GM12864 (cell line): Measurements from ENCODE around the gene OSBPL1A.

Source experiments
- DNase-seq: peaks from one replicate; pipeline ENCODE4 v3.0.0-alpha.2; 2011; ENCODE audit warnings: low read depth
- H3K4me3 ChIP-seq: 2 replicates; pipeline ENCODE4 v1.5.1; 2011; ENCODE audit warnings: mild to moderate bottlenecking, low read depth, low read length, control low read depth
- TF ChIP-seq, protein P1 (sequence below): IDR thresholded peaks from 2 replicates; pipeline ENCODE4 v1.5.1; 2011; ENCODE audit warnings: low read depth, mild to moderate bottlenecking, moderate library complexity, low read length, control low read depth, inconsistent platforms; ENCODE audit errors: missing control alignments

Gene OSBPL1A

GRCh38 chr18:24234330-24234729 lies 163.3 kb downstream of the OSBPL1A start:
- no peak for DNase-seq
- TF ChIP-seq, protein P1, sequence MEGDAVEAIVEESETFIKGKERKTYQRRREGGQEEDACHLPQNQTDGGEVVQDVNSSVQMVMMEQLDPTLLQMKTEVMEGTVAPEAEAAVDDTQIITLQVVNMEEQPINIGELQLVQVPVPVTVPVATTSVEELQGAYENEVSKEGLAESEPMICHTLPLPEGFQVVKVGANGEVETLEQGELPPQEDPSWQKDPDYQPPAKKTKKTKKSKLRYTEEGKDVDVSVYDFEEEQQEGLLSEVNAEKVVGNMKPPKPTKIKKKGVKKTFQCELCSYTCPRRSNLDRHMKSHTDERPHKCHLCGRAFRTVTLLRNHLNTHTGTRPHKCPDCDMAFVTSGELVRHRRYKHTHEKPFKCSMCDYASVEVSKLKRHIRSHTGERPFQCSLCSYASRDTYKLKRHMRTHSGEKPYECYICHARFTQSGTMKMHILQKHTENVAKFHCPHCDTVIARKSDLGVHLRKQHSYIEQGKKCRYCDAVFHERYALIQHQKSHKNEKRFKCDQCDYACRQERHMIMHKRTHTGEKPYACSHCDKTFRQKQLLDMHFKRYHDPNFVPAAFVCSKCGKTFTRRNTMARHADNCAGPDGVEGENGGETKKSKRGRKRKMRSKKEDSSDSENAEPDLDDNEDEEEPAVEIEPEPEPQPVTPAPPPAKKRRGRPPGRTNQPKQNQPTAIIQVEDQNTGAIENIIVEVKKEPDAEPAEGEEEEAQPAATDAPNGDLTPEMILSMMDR: no peak
- no peak overlapping the region for H3K4me3 ChIP-seq

DNA sequence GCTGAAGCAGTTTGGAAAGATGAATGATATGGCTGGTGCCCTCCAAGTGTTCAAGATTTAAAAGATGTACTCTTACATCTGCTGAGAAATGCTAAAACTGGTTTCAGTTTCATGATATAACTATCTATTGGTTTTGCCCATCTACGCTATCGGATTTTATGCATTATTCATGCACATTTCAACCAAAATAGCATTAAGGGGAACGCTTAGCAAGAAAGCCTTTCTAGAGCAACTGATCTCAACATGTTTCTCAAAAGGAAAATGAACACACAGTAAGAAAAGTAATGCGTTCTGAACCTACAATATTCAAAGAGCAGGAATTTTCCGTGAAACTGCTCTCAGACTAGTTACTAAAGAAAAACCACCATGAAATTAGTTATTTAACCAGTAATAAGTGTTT lies 164.8 kb downstream of the OSBPL1A start:
- TF ChIP-seq, protein P1: no peak
- H3K4me3 ChIP-seq: no peak overlapping the region
- no peak for DNase-seq

DNA sequence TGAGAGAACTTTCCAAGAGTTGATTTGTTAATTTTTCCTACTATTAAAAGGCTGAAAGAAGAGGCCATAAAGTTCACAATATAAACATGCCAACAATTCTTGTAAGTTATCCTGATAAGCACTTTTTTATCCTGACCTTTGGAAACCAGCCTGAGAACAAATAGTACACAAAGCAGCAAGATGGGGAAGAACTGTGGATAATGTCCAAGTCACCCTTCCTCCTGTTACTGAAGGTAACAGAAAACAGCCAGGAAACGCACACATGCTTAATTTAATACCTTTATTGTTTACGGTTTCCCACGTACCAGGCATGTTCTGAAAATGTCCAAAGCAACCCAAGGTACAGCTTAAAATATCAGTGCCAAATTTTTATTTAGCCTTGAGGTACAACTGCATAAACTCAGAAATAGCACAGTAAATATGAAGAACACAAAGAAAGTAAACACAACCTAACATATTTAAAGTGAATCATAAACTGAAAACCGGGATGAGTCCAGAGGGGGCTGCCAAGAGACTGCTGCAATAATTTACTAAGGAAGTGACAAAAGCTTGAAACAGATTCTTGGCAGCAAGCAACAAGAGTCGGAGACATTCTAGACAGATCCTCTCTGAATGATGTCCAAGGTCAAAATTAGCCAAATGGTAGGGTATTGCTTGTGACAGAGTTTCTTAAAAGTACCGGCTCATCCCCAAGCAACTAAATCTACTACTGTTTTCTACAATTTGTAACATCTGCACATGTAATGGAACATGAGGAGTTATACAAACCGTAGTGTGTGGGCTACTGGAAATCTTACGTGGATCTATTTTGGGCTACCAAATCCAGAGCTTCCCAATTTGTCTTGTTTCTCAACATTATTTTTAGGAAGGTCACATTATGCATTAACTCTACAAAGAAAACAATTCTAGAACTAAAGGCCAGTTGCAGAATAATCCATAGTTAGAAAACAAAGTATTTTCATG lies 165.6 kb downstream of the OSBPL1A start:
- TF ChIP-seq, protein P1: no peak
- DNase-seq: no peak
- no peak overlapping the region for H3K4me3 ChIP-seq

DNA sequence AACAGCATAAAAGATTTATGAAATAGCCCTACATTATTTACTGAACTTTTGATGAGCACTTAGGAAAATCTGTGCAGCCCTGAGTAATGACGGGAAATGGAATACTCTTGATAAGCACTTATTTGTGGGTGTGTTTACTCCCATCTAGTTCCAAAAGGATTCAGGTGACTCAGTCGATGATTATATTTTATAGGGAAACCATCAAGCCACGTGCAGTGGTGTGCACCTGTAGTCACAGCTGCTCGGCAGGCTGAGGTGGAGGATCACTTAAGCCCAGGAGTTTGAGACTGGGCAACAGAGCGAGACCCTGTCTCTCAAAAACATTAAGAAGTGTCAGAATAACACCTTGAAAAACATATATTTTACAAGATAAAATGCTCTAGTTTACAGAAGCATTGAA lies 166.9 kb downstream of the OSBPL1A start:
- TF ChIP-seq, protein P1: no peak

GRCh38 chr18:24228667-24229041 lies 169.0 kb downstream of the OSBPL1A start:
- no peak overlapping the region for H3K4me3 ChIP-seq
- no peak for DNase-seq
- TF ChIP-seq, protein P1: no peak

More for the DNA sequence above, 166.9 kb downstream of the OSBPL1A start:
- DNase-seq: no peak
- no peak overlapping the region for H3K4me3 ChIP-seq

- H3K4me3 ChIP-seq: no peak overlapping the region
- TF ChIP-seq, protein P1: no peak
- DNase-seq: no peak
These were observed 169.5 kb downstream of the OSBPL1A start for GRCh38 chr18:24227977-24228666.

DNA sequence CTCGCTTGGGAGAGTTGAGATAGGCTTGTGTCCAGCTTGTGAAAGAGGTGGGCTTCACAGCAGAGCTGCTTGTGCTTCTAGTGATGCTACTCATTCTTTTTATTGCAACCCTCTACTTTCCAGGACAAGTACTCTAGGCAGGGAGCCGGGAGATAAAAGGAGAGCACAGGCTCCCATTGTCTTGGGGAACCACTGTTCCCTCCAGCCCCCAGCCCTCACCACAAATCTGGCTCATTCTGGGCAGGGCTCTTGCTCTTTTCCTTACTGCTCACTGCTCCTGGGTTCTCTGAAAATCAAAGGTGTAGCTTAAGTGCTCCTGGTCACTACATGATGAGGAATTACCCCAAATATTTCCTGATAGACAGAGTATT lies 177.3 kb downstream of the OSBPL1A start:
- H3K4me3 ChIP-seq: no peak overlapping the region
- TF ChIP-seq, protein P1: no peak
- DNase-seq: no peak
